SK-N-SH treated with all-trans-retinoic acid at 6 μM for 48 hours (cell line): ENCODE data around the gene ADCY9.

Experiments
- ATAC-seq: fragments of 200-7000 bp; cut with Tn5 transposase; 3 replicates; pipeline ENCODE4 v1.9.1; 2020; ENCODE audit warnings: mild to moderate bottlenecking, moderate library complexity
- BACH2 ChIP-seq: fragments of 250-450 bp; sonication (Bioruptor Pico); IDR thresholded peaks from 2 replicates; pipeline ENCODE4 v1.9.0; 2021; ENCODE audit warnings: mild to moderate bottlenecking, borderline replicate concordance
- CSDC2 ChIP-seq: fragments of 250-450 bp; sonication (Bioruptor Pico); IDR thresholded peaks from 2 replicates; pipeline ENCODE4 v1.5.0; 2020; ENCODE audit warnings: mild to moderate bottlenecking, moderate library complexity
- ESRRG ChIP-seq: fragments of 250-450 bp; sonication (Bioruptor Pico); IDR thresholded peaks from 2 replicates; pipeline ENCODE4 v1.6.1; 2021; ENCODE audit warnings: mild to moderate bottlenecking
- GLIS3 ChIP-seq: fragments of 250-450 bp; sonication (Bioruptor Pico); IDR thresholded peaks from 2 replicates; pipeline ENCODE4 v1.5.0; 2020; ENCODE audit warnings: mild to moderate bottlenecking, moderate library complexity
- ISL1 ChIP-seq: fragments of 250-450 bp; sonication (Bioruptor Pico); IDR thresholded peaks from 2 replicates; pipeline ENCODE4 v2.1.2; 2022; ENCODE audit warnings: mild to moderate bottlenecking, moderate library complexity
- PPARA ChIP-seq: fragments of 250-450 bp; sonication (Bioruptor Pico); IDR thresholded peaks from 2 replicates; pipeline ENCODE4 v1.5.0; 2020; ENCODE audit warnings: mild to moderate bottlenecking, borderline replicate concordance
- RARB ChIP-seq: fragments of 250-450 bp; sonication (Bioruptor Pico); IDR thresholded peaks from 2 replicates; pipeline ENCODE4 v1.8.0; 2021; ENCODE audit warnings: mild to moderate bottlenecking, moderate library complexity
- SNAI2 ChIP-seq: fragments of 250-450 bp; sonication (Bioruptor Pico); IDR thresholded peaks from 2 replicates; pipeline ENCODE4 v1.5.0; 2020; ENCODE audit warnings: mild to moderate bottlenecking, moderate library complexity
- TCF4 ChIP-seq: fragments of 250-450 bp; sonication (Bioruptor Pico); IDR thresholded peaks from 2 replicates; pipeline ENCODE4 v1.8.0; 2021; ENCODE audit warnings: mild to moderate bottlenecking, moderate library complexity, borderline replicate concordance
- TOX ChIP-seq: fragments of 250-450 bp; sonication (Bioruptor Pico); IDR thresholded peaks from 2 replicates; pipeline ENCODE4 v1.8.0; 2021; ENCODE audit warnings: mild to moderate bottlenecking, moderate library complexity, borderline replicate concordance
- ZC3H10 ChIP-seq: fragments of 250-450 bp; sonication (Bioruptor Pico); IDR thresholded peaks from 2 replicates; pipeline ENCODE4 v1.5.1; 2021; ENCODE audit warnings: mild to moderate bottlenecking, moderate library complexity
- ZFP3 ChIP-seq: fragments of 250-450 bp; sonication (Bioruptor Pico); IDR thresholded peaks from 2 replicates; pipeline ENCODE4 v1.5.0; 2020; ENCODE audit warnings: mild to moderate bottlenecking, moderate library complexity
- ZFP30 ChIP-seq: fragments of 450-650 bp; formaldehyde crosslinking; IDR thresholded peaks from 2 replicates; pipeline ENCODE4 v1.5.0; 2022; ENCODE audit warnings: mild to moderate bottlenecking, moderate library complexity
- ZNF70 ChIP-seq: fragments of 450-650 bp; formaldehyde crosslinking; IDR thresholded peaks from 2 replicates; pipeline ENCODE4 v1.5.0; 2020; ENCODE audit warnings: mild to moderate bottlenecking, moderate library complexity
- ZNF8 ChIP-seq: fragments of 450-650 bp; formaldehyde crosslinking; IDR thresholded peaks from 2 replicates; pipeline ENCODE4 v1.5.0; 2020; ENCODE audit warnings: mild to moderate bottlenecking, moderate library complexity
- TF ChIP-seq, protein P1 (sequence below): fragments of 250-450 bp; sonication (Bioruptor Pico); IDR thresholded peaks from 2 replicates; pipeline ENCODE4 v1.5.1; 2020; ENCODE audit warnings: low read depth, mild to moderate bottlenecking, moderate library complexity
- TF ChIP-seq, protein P2 (sequence below): fragments of 250-450 bp; sonication (Bioruptor Pico); IDR thresholded peaks from 2 replicates; pipeline ENCODE4 v1.8.0; 2021; ENCODE audit warnings: low read depth, mild to moderate bottlenecking, moderate library complexity, borderline replicate concordance
- TF ChIP-seq, protein P3 (sequence below): fragments of 250-450 bp; sonication (Bioruptor Pico); IDR thresholded peaks from 2 replicates; pipeline ENCODE4 v1.8.0; 2020; ENCODE audit warnings: mild to moderate bottlenecking, moderate library complexity, borderline replicate concordance
- TF ChIP-seq, protein P4 (sequence below): fragments of 250-450 bp; sonication (Bioruptor Pico); IDR thresholded peaks from 2 replicates; pipeline ENCODE4 v1.5.0; 2020; ENCODE audit warnings: mild to moderate bottlenecking, moderate library complexity

Gene ADCY9

GRCh38 chr16:4115209-4115948, 863 bp downstream of the ADCY9 start (continued):
- TF ChIP-seq, protein P1, sequence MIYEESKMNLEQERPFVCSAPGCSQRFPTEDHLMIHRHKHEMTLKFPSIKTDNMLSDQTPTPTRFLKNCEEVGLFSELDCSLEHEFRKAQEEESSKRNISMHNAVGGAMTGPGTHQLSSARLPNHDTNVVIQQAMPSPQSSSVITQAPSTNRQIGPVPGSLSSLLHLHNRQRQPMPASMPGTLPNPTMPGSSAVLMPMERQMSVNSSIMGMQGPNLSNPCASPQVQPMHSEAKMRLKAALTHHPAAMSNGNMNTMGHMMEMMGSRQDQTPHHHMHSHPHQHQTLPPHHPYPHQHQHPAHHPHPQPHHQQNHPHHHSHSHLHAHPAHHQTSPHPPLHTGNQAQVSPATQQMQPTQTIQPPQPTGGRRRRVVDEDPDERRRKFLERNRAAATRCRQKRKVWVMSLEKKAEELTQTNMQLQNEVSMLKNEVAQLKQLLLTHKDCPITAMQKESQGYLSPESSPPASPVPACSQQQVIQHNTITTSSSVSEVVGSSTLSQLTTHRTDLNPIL = no peak
- TF ChIP-seq BACH2 (CRISPR knock-in tag) = no peak
- no peak for TF ChIP-seq ZC3H10
- TF ChIP-seq TCF4 (CRISPR knock-in tag) = no peak

GRCh38 chr16:4114257-4115208, 1.7 kb downstream of the ADCY9 start:
- TF ChIP-seq SNAI2 (CRISPR knock-in tag) = no peak
- TF ChIP-seq GLIS3 = no peak
- TF ChIP-seq ZC3H10 = no peak
- TF ChIP-seq PPARA = no peak
- ATAC-seq = no peak

- TF ChIP-seq TCF4 (CRISPR knock-in tag) (no peak), ZFP3 (CRISPR knock-in tag) (no peak), CSDC2 (no peak), TOX (no peak), PPARA (no peak), GLIS3 (no peak), SNAI2 (CRISPR knock-in tag) (no peak), ISL1 (no peak), ZC3H10 (no peak)
- TF ChIP-seq, protein P2, sequence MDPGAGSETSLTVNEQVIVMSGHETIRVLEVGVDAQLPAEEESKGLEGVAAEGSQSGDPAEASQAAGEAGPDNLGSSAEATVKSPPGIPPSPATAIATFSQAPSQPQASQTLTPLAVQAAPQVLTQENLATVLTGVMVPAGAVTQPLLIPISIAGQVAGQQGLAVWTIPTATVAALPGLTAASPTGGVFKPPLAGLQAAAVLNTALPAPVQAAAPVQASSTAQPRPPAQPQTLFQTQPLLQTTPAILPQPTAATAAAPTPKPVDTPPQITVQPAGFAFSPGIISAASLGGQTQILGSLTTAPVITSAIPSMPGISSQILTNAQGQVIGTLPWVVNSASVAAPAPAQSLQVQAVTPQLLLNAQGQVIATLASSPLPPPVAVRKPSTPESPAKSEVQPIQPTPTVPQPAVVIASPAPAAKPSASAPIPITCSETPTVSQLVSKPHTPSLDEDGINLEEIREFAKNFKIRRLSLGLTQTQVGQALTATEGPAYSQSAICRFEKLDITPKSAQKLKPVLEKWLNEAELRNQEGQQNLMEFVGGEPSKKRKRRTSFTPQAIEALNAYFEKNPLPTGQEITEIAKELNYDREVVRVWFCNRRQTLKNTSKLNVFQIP (CRISPR knock-in tag) = no peak
- no peak for ATAC-seq
Measured at GRCh38 chr16:4113358-4114256, 2.6 kb downstream of the ADCY9 start.

DNA sequence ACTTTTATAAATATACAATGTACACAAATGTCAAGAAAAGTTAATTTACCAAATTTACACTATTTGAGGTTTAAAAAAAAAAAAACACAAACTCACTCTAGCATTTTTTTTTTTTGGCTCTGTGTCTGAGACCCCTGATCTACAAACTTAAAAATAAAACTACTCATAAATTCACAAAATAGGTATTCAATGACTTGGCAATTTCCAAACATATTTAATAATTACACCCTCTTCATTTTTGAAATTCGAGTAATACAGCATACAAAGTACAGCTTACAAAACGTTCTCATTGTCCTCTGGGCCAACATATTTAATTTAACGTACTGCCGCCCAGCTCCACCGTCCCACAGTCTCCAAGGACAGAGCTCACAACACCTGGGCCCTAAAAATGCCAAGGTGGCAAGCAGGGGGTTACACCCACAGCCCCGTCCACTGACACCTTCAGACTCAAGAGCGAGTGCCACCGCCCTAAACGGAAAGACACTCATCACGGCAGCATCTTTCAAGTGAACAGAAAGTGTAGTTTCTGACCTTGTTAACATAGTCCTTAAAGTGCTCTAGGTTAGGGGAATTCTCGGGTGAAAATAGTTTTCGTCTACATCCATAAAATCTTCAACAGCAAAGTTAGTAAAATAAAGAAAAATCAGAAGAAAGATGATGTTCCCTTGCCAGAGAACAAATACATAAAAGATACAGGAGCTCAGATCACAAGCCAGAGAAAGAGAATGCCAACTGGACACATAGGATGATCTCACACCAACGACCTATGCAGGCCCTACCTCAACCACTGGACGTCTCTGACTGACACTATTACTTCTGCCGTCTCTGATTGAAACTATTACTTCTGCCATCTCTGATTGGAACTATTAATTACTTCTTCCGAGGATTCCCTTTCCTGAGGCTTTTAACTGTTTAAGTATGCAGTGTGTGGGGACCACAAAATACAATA, 4.2 kb downstream of the ADCY9 start:
- ATAC-seq = peak; percentile 24; the same call in 2 of the 3 replicates
- TF ChIP-seq, protein P1 = no peak
- TF ChIP-seq, protein P3, sequence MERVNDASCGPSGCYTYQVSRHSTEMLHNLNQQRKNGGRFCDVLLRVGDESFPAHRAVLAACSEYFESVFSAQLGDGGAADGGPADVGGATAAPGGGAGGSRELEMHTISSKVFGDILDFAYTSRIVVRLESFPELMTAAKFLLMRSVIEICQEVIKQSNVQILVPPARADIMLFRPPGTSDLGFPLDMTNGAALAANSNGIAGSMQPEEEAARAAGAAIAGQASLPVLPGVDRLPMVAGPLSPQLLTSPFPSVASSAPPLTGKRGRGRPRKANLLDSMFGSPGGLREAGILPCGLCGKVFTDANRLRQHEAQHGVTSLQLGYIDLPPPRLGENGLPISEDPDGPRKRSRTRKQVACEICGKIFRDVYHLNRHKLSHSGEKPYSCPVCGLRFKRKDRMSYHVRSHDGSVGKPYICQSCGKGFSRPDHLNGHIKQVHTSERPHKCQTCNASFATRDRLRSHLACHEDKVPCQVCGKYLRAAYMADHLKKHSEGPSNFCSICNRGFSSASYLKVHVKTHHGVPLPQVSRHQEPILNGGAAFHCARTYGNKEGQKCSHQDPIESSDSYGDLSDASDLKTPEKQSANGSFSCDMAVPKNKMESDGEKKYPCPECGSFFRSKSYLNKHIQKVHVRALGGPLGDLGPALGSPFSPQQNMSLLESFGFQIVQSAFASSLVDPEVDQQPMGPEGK (CRISPR knock-in tag) = no peak

DNA sequence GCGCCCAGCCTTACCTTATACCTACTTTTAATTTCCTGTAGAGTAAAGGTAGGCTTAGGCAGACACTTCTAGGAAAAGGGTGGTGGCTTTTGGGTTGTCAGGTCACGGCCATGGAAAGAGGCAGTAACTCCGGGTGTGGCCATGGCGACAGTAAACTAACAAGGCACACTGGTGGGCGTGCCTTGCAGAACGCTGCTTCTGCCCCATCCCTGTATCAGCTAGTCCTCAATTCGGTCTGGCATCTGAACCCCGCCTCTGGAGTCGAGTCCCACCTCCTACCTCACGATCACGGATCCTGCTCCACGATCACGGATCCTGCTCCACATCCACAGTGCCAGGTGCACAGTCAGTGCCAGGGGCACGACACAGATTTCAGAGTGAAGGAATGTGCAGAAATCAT, 5.6 kb downstream of the ADCY9 start:
- ATAC-seq = no peak
- TF ChIP-seq, protein P4, sequence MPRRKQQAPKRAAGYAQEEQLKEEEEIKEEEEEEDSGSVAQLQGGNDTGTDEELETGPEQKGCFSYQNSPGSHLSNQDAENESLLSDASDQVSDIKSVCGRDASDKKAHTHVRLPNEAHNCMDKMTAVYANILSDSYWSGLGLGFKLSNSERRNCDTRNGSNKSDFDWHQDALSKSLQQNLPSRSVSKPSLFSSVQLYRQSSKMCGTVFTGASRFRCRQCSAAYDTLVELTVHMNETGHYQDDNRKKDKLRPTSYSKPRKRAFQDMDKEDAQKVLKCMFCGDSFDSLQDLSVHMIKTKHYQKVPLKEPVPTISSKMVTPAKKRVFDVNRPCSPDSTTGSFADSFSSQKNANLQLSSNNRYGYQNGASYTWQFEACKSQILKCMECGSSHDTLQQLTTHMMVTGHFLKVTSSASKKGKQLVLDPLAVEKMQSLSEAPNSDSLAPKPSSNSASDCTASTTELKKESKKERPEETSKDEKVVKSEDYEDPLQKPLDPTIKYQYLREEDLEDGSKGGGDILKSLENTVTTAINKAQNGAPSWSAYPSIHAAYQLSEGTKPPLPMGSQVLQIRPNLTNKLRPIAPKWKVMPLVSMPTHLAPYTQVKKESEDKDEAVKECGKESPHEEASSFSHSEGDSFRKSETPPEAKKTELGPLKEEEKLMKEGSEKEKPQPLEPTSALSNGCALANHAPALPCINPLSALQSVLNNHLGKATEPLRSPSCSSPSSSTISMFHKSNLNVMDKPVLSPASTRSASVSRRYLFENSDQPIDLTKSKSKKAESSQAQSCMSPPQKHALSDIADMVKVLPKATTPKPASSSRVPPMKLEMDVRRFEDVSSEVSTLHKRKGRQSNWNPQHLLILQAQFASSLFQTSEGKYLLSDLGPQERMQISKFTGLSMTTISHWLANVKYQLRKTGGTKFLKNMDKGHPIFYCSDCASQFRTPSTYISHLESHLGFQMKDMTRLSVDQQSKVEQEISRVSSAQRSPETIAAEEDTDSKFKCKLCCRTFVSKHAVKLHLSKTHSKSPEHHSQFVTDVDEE = no peak
- no peak for TF ChIP-seq ESRRG
- no peak for TF ChIP-seq ZC3H10
- TF ChIP-seq, protein P3 (CRISPR knock-in tag) = no peak
- no peak for TF ChIP-seq ZNF70
- no peak for TF ChIP-seq RARB (CRISPR knock-in tag)
- TF ChIP-seq ZFP30 (CRISPR knock-in tag) = no peak
- TF ChIP-seq GLIS3 = no peak
- TF ChIP-seq ZFP3 (CRISPR knock-in tag) = no peak
- TF ChIP-seq SNAI2 (CRISPR knock-in tag) = no peak
- no peak for TF ChIP-seq ZNF8 (CRISPR knock-in tag)
